GM18870 (cell line): ENCODE results near the gene SIX1.

Experiments
- ATAC-seq: cut with Tn5 transposase; IDR thresholded peaks from one replicate; pipeline ENCODE4 v1.9.1; 2021; ENCODE audit warnings: moderate library complexity; ENCODE audit not compliant: unreplicated experiment

SIX1 gene

GRCh38 chr14:60655898-60656685, 6.8 kb upstream of the SIX1 start:
- ATAC-seq = no peak

GRCh38 chr14:60655119-60655897, 6.0 kb upstream of the SIX1 start:
- ATAC-seq = no peak

GRCh38 chr14:60654334-60654821, 5.1 kb upstream of the SIX1 start:
- ATAC-seq = no peak

- no peak for ATAC-seq
Observed at GRCh38 chr14:60653701-60654161, 4.5 kb upstream of the SIX1 start.

GRCh38 chr14:60652674-60653651, 3.7 kb upstream of the SIX1 start:
- no peak for ATAC-seq

GRCh38 chr14:60651796-60652673, 2.8 kb upstream of the SIX1 start:
- no peak for ATAC-seq

- no peak for ATAC-seq
Observed at GRCh38 chr14:60651086-60651795, 2.0 kb upstream of the SIX1 start.

- ATAC-seq = no peak
Observed at GRCh38 chr14:60650373-60650961, 1.2 kb upstream of the SIX1 start.

- ATAC-seq = no peak
Observed at GRCh38 chr14:60649875-60650372, 647 bp upstream of the SIX1 start.

- no peak for ATAC-seq
Observed at GRCh38 chr14:60648249-60648933, 886 bp downstream of the SIX1 start.

- ATAC-seq = no peak
Observed at GRCh38 chr14:60647837-60648248, 1.4 kb downstream of the SIX1 start.

- no peak for ATAC-seq
Observed at GRCh38 chr14:60647081-60647836, 2.0 kb downstream of the SIX1 start.

GRCh38 chr14:60646226-60646818, 3.0 kb downstream of the SIX1 start:
- no peak for ATAC-seq

- ATAC-seq = no peak
Observed at GRCh38 chr14:60645126-60645741, 4.0 kb downstream of the SIX1 start.

GRCh38 chr14:60644666-60645065, 4.6 kb downstream of the SIX1 start:
- no peak for ATAC-seq
